ENCODE results near the gene OR6B1. TPM values are rescaled to one million over a fixed set of nuclear protein-coding genes. Genes with fewer than 3 reads are reported as not detected.

Gene OR6B1
- not detected for total RNA-seq
- long read RNA-seq: 0 reads

GRCh38 chr7:144000020-144000419 is at the start of gene OR6B1:
TSS of gene OR6B1 (plus strand) at chr7:144000320. CDS start at chr7:144003997, 3,677 bp downstream.
- DNase-seq (no peak), ATAC-seq (no peak)
- intact Hi-C loops (cut with DNase I, micrococcal nuclease): no loop called here

GRCh38 chr7:143953421-143953820 is 46.7 kb upstream of the OR6B1 start:
- intact Hi-C loops (cut with DNase I, micrococcal nuclease): no loop called here
- DNase-seq (no peak), ATAC-seq (no peak)

- intact Hi-C loops (cut with DNase I, micrococcal nuclease): no loop called here
- ATAC-seq (no peak), DNase-seq (no peak)
Measured at GRCh38 chr7:143954135-143954534, 46.0 kb upstream of the OR6B1 start.

GRCh38 chr7:143954544-143954943 is 45.6 kb upstream of the OR6B1 start, which contains the start of gene OR2F1:
TSS of gene OR2F1 (plus strand) at chr7:143954844. CDS start at chr7:143959971, 5,127 bp downstream.
- intact Hi-C loops (cut with DNase I, micrococcal nuclease): no loop called here
- DNase-seq (no peak), ATAC-seq (no peak)

- intact Hi-C loops (cut with DNase I, micrococcal nuclease): no loop called here
- no peak for ATAC-seq
- DNase-seq: no peak
Measured at GRCh38 chr7:143958781-143959180, 41.3 kb upstream of the OR6B1 start.

GRCh38 chr7:143960813-143961610 is 39.1 kb upstream of the OR6B1 start:
- intact Hi-C loops (cut with DNase I, micrococcal nuclease): no loop called here
- peak; percentile 86 for ATAC-seq

GRCh38 chr7:143965280-143965679 is 34.8 kb upstream of the OR6B1 start:
- peak; percentile 53 for ATAC-seq
- intact Hi-C loops (cut with DNase I, micrococcal nuclease): no loop called here
- no peak for DNase-seq

More at GRCh38 chr7:143960813-143961610, 39.1 kb upstream of the OR6B1 start:
- DNase-seq: no peak

- no peak for ATAC-seq
- no peak for DNase-seq
- intact Hi-C loops (cut with DNase I, micrococcal nuclease): no loop called here
Measured at GRCh38 chr7:143967398-143967797, 32.7 kb upstream of the OR6B1 start.

GRCh38 chr7:143973870-143974416 is 26.2 kb upstream of the OR6B1 start:
- intact Hi-C loops (cut with DNase I, micrococcal nuclease): no loop called here
- peak; percentile 52 for ATAC-seq
- no peak for DNase-seq

- DNase-seq: peak in 1 of 2 donors; percentile 38
- peak; percentile 100 for ATAC-seq
- intact Hi-C loops (cut with DNase I, micrococcal nuclease): no loop called here
Measured at GRCh38 chr7:143974459-143974858, 25.7 kb upstream of the OR6B1 start.

- ATAC-seq (no peak), DNase-seq (no peak)
- intact Hi-C loops (cut with DNase I, micrococcal nuclease): no loop called here
Measured at GRCh38 chr7:143975617-143976016, 24.5 kb upstream of the OR6B1 start.

- intact Hi-C loops (cut with DNase I, micrococcal nuclease): no loop called here
- no peak for DNase-seq
- no peak for ATAC-seq
Measured at GRCh38 chr7:143978585-143978984, 21.5 kb upstream of the OR6B1 start.

- intact Hi-C loops (cut with DNase I, micrococcal nuclease): no loop called here
- DNase-seq (no peak), ATAC-seq (no peak)
Measured at GRCh38 chr7:143979359-143979758, 20.8 kb upstream of the OR6B1 start.

- no peak for ATAC-seq
- intact Hi-C loops (cut with DNase I, micrococcal nuclease): no loop called here
Measured at GRCh38 chr7:143979998-143980397, 20.1 kb upstream of the OR6B1 start.

GRCh38 chr7:143980746-143981510 is 19.2 kb upstream of the OR6B1 start:
- DNase-seq (no peak), ATAC-seq (no peak)
- intact Hi-C loops (cut with DNase I, micrococcal nuclease): no loop called here

More at GRCh38 chr7:143979998-143980397, 20.1 kb upstream of the OR6B1 start:
- no peak for DNase-seq

- DNase-seq: no peak
- intact Hi-C loops (cut with DNase I, micrococcal nuclease): no loop called here
- no peak for ATAC-seq
Measured at GRCh38 chr7:143983960-143984359, 16.2 kb upstream of the OR6B1 start.

GRCh38 chr7:143987513-143987912 is 12.6 kb upstream of the OR6B1 start:
- ATAC-seq (no peak), DNase-seq (no peak)
- intact Hi-C loops (cut with DNase I, micrococcal nuclease): no loop called here

- DNase-seq (no peak), ATAC-seq (no peak)
- intact Hi-C loops (cut with DNase I, micrococcal nuclease): no loop called here
Measured at GRCh38 chr7:143988976-143989745, 11.0 kb upstream of the OR6B1 start.

GRCh38 chr7:143992670-143993069 is 7.5 kb upstream of the OR6B1 start:
- intact Hi-C loops (cut with DNase I, micrococcal nuclease): no loop called here
- DNase-seq: no peak
- ATAC-seq: no peak

All from left colon (tissue), 2 donors.